GF-D8 (cell line): ENCODE measurements around the gene COX15.
A peak's percentile ranks its signal among the peaks of the same experiment; 100 is the strongest.
"Not testable (repeated sequence)": the region's sequence is repeated elsewhere in the genome, so short reads cannot be mapped to it uniquely, and the experiment has no call there.

Source experiments
- DNase-seq: peaks from one replicate; lab custom pipeline; 2025; lab: John Stamatoyannopoulos, UW

COX15 gene

GRCh38 chr10:99732033-99732842 lies at the start of gene COX15, which contains the start of gene CUTC:
TSS of gene COX15 (minus strand) at chr10:99732127. CDS start at chr10:99732049, 78 bp downstream.
TSS of gene CUTC (plus strand) at chr10:99732234. CDS start at chr10:99732349, 115 bp downstream.
- peak; percentile 93 for DNase-seq

GRCh38 chr10:99779335-99779734 lies 47.4 kb upstream of the COX15 start:
- DNase-seq, result peak; percentile 61

GRCh38 chr10:99777918-99778714 lies 46.2 kb upstream of the COX15 start:
- no peak for DNase-seq

- no peak for DNase-seq
Measured at GRCh38 chr10:99775850-99776249, 43.9 kb upstream of the COX15 start.

- no peak for DNase-seq
Measured at GRCh38 chr10:99770408-99771045, 38.6 kb upstream of the COX15 start.

GRCh38 chr10:99769706-99770105 lies 37.8 kb upstream of the COX15 start:
- no peak for DNase-seq

GRCh38 chr10:99768556-99768955 lies 36.6 kb upstream of the COX15 start:
- DNase-seq, result no peak

- DNase-seq, result no peak
Measured at GRCh38 chr10:99767901-99768300, 36.0 kb upstream of the COX15 start.

GRCh38 chr10:99766302-99766681 lies 34.4 kb upstream of the COX15 start:
- DNase-seq, result no peak

- DNase-seq, result no peak
Measured at GRCh38 chr10:99765672-99766301, 33.9 kb upstream of the COX15 start.

- no peak for DNase-seq
Measured at GRCh38 chr10:99761365-99761764, 29.4 kb upstream of the COX15 start.

GRCh38 chr10:99760321-99760720 lies 28.4 kb upstream of the COX15 start:
- no peak for DNase-seq

GRCh38 chr10:99758211-99758891 lies 26.4 kb upstream of the COX15 start:
- DNase-seq, result no peak

GRCh38 chr10:99756159-99756558 lies 24.2 kb upstream of the COX15 start:
- DNase-seq, result no peak

GRCh38 chr10:99754670-99755069 lies 22.7 kb upstream of the COX15 start:
- no peak for DNase-seq

GRCh38 chr10:99750641-99751040 lies 18.7 kb upstream of the COX15 start:
- no peak for DNase-seq

- no peak for DNase-seq
Measured at GRCh38 chr10:99748823-99749451, 17.0 kb upstream of the COX15 start.

- DNase-seq, result not testable (repeated sequence)
Measured at GRCh38 chr10:99746166-99746565, 14.2 kb upstream of the COX15 start.

- no peak for DNase-seq
Measured at GRCh38 chr10:99743841-99744240, 11.9 kb upstream of the COX15 start.

GRCh38 chr10:99742701-99743100 lies 10.8 kb upstream of the COX15 start:
- DNase-seq, result no peak

GRCh38 chr10:99742254-99742653 lies 10.3 kb upstream of the COX15 start:
- DNase-seq, result no peak
